Transverse colon (tissue), 4 donors: Measurements from ENCODE around the gene PCP4. TPM values are rescaled to one million over a fixed set of nuclear protein-coding genes. Genes with fewer than 3 reads are reported as not detected.

Source experiments
- DNase-seq: peaks from one replicate; pipeline ENCODE4 v3.0.0-alpha.2; 2019
- H3K27ac ChIP-seq, 4 donors: fragments of 200-600 bp; sonication (generic); 2 replicates each; pipeline ENCODE4 v1.5.1; 2016 to 2018; ENCODE audit warnings: inconsistent platforms in 4 of 4
- H3K27me3 ChIP-seq: fragments of 200-600 bp; sonication (generic); 2 replicates; pipeline ENCODE4 v1.5.1; 2017; ENCODE audit warnings: inconsistent platforms
- H3K36me3 ChIP-seq, 4 donors: fragments of 200-600 bp; sonication (generic); 2 replicates each; pipeline ENCODE4 v1.5.1; 2017 to 2019; ENCODE audit warnings: inconsistent platforms in 4 of 4
- H3K4me1 ChIP-seq, 4 donors: fragments of 200-600 bp; sonication (generic); 2 replicates each; pipeline ENCODE4 v1.5.1; 2017 to 2020; ENCODE audit warnings: inconsistent platforms in 4 of 4
- H3K4me3 ChIP-seq, 4 donors: fragments of 200-600 bp; sonication (generic); 1 replicate in 1 of 4; 2 replicates in 3 of 4; pipeline versions ENCODE4 v1.5.1 to v1.6.1; 2017 to 2019; ENCODE audit warnings: inconsistent platforms in 4 of 4
- H3K9me3 ChIP-seq, 2 donors: fragments of 200-600 bp; sonication (generic); 2 replicates each; pipeline ENCODE4 v1.5.1; 2017 to 2019; ENCODE audit warnings: inconsistent platforms in 2 of 2
- EP300 ChIP-seq: sonication (generic); formaldehyde crosslinking; IDR thresholded peaks from one replicate; pipeline ENCODE4 v1.6.1; 2017; ENCODE audit warnings: antibody characterized with exemption, low read depth
- POLR2A ChIP-seq: fragments of 450-650 bp; IDR thresholded peaks from one replicate; pipeline ENCODE4 v1.6.1; 2016; ENCODE audit warnings: antibody characterized with exemption, mild to moderate bottlenecking, moderate library complexity
- POLR2AphosphoS5 ChIP-seq, 3 donors: sonication (generic); formaldehyde crosslinking; IDR thresholded peaks; one replicate each; pipeline ENCODE4 v1.6.1; 2016; ENCODE audit warnings: antibody characterized with exemption in 3 of 3
- WGBS, 2 donors: methylation state at CpG; one replicate each; pipeline ENCODE4 v1.1.5; 2018; ENCODE audit warnings: low coverage in 1 of 2; 5-methylcytosine and 5-hydroxymethylcytosine counted together
- in situ Hi-C, 4 donors: fragments of 200-750 bp; cut with MboI; loops; one replicate each; pipeline versions ENCODE4 v1.15.0 to v1.15.1; 2017; ENCODE audit warnings: low sequenced_read_pairs in 3 of 4, low pct_ligation_motif_present in 1 of 4, low pct_unique_long_range_greater_than_20kb in 1 of 4
- intact Hi-C: fragments of 100-400 bp; cut with DNase I; formaldehyde crosslinking; loops from one replicate; pipeline ENCODE4 v1.15.1; 2023; ENCODE audit warnings: low total_unique reads
- total RNA-seq, 4 donors: library from RNA; depleted of rRNA; stranded (reverse); fragments of >200 nt; gene quantifications; one replicate each; pipeline ENCODE4 v1.1.0, GENCODE V29; 2016
- TF ChIP-seq, protein P1 (sequence below), 5 experiments: fragments of 200-600 bp in 3 of 5; fragments of 450-650 bp in 2 of 5; sonication (generic) in 3 of 5; IDR thresholded peaks; 1 replicate in 2 of 5; 2 replicates in 3 of 5; pipeline ENCODE4 v1.5.1; 2016 to 2017; ENCODE audit warnings: antibody characterized with exemption in 5 of 5, inconsistent platforms in 3 of 5, mild to moderate bottlenecking in 2 of 5, moderate library complexity in 1 of 5

The PCP4 gene
- total RNA-seq, 4 donors from 2014 or later = 8.9 to 17.3 (median 13.1) TPM; not detected in 1

DNA sequence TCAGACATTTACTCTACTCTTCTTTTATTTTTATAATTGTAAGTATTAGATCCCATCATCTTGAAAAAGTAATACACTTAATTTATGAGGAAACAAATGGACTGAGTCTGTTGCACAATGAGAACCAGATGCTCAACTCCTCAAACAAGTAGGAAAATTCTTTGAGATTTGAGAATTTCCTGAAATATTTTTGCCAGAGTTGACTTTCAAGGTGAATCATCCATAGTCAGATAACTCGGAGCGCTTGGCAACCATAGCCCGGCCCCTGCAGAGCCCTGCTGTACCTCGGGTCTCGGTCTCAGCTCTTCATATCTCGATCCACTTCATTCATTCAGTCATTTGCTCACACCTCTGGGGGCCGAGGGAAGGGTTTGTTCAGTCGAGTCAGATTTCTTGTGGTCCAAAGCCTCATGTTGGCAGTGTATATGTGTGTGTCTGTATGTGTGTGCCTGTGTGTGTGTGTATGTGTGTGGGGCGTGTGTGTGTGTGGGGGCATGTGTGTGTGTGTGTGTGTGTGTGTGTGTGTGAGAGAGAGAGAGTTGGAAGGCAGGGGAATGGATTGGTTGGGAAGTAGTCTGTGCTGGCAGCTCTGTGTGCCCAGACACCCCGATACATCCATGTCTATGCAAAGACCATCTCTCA lies 18.1 kb upstream of the PCP4 start:
- Histone ChIP-seq H3K9me3 (no peaks in the 10 kb centered on the region), H3K36me3 (no peaks in the 10 kb centered on the region), H3K27ac (no peak overlapping the region), H3K27me3 (no peaks in the 10 kb centered on the region), H3K4me1 (no peaks in the 10 kb centered on the region), H3K4me3 (no peak overlapping the region)
- no peak for DNase-seq
- WGBS, 2 donors = 60 to 67% methylated on average over 1 to 10 of the region's 10 CpGs
- in situ Hi-C loops = no loop called here
- TF ChIP-seq EP300 = no peak
- TF ChIP-seq, protein P1, sequence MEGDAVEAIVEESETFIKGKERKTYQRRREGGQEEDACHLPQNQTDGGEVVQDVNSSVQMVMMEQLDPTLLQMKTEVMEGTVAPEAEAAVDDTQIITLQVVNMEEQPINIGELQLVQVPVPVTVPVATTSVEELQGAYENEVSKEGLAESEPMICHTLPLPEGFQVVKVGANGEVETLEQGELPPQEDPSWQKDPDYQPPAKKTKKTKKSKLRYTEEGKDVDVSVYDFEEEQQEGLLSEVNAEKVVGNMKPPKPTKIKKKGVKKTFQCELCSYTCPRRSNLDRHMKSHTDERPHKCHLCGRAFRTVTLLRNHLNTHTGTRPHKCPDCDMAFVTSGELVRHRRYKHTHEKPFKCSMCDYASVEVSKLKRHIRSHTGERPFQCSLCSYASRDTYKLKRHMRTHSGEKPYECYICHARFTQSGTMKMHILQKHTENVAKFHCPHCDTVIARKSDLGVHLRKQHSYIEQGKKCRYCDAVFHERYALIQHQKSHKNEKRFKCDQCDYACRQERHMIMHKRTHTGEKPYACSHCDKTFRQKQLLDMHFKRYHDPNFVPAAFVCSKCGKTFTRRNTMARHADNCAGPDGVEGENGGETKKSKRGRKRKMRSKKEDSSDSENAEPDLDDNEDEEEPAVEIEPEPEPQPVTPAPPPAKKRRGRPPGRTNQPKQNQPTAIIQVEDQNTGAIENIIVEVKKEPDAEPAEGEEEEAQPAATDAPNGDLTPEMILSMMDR (IDR thresholded peaks at IDR 0.05) = no peak
- TF ChIP-seq POLR2AphosphoS5 (IDR thresholded peaks at IDR 0.05) = no peak
- no peak for TF ChIP-seq POLR2A
- intact Hi-C loops = no loop called here

DNA sequence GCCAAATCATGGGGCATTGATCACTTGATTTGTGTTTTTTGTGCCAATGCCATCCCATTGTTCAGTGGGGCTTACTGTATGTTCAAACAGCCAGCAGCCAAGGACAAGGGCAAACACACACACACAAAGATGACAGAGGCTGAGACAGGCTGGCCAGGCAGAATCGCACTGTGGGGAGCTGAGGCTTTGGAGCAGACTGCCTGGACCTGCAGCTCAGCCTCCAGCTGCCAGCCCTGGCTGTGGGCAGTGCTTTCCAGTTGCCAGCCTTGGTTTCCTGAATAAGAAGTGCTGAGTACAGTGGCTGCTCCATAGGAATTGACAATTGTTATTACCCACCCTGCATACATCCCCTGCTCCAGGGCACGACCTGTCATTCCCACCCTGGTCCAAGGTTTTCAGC lies 16.9 kb upstream of the PCP4 start:
- Histone ChIP-seq H3K36me3 (no peaks in the 10 kb centered on the region), H3K4me3 (no peak overlapping the region), H3K27ac (no peak overlapping the region), H3K9me3 (no peaks in the 10 kb centered on the region), H3K4me1 (no peaks in the 10 kb centered on the region), H3K27me3 (no peaks in the 10 kb centered on the region)
- no peak for TF ChIP-seq POLR2AphosphoS5 (IDR thresholded peaks at IDR 0.05)
- TF ChIP-seq, protein P1 (IDR thresholded peaks at IDR 0.05) = no peak
- intact Hi-C loops (no loop called here), in situ Hi-C loops (no loop called here)
- DNase-seq = no peak
- WGBS, 2 donors = 47% methylated on average over 2 of the region's 2 CpGs; no CpG with 5 or more reads in 1 of the 2 donors

DNA sequence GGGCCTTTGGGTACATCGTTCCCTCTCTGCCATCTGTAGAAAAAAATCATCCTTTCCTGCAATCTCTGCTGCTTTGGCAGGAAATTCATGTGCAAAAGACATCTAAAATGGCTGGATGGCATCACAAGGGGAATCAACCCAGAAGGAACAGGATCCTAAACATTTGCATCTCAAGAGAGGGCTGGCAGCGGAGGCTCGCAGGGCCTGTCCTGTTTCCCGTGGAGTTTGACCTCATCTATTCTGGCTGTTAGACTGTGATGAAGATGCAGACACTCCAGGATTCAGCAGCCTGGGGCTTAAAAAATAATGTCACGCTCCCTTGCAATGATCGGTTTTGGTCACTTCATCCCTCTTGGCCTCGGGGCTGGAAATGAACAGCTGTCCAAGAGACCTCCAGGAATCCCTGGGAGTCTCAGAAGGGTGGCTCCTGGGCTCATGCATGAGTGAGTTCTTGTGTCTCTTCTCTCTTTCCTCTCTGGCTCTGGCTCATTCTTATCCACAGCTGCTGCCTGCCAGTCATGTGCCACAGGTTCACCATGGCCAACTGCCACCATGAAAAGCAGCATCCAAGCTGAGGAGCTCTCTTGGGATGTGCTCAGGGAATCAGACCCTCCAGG lies 16.1 kb upstream of the PCP4 start:
- intact Hi-C loops = no loop called here
- Histone ChIP-seq H3K27me3 (no peaks in the 10 kb centered on the region), H3K36me3 (no peaks in the 10 kb centered on the region)

DNA sequence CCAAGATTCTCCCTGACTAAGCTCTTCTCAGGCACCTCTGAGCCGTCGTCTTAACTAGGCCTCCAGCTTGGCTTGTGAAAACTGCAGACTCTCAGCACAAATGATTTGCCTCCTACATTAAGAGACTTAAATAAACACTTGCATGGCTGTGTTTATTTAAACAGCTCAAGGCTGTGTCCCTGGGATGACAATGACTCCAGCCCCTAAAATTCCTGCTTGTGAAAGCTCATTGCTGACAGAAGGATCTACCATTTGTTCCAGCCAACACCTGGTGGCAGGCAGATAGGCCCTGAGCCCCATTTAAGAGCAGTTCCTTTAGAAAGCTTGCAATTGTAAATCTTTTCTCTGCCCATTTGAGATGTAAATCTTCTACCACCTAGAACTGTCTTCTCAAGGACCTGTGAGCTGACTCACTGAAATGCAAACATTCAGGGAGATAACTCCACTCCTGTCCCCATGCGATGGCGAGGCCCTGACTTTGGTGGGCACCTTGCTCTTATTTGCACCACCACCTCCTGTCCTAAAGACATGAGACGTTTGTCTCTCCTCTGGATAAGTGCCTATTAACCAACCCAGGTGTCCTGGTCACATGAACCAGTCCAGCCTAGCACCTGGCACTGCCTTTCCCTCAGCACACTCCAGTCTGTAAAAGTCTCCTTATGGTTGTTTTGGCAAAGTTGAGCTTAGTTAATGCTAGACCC lies 15.1 kb upstream of the PCP4 start:
- DNase-seq = no peak
- Histone ChIP-seq H3K4me1 (no peaks in the 10 kb centered on the region), H3K27ac (no peak overlapping the region), H3K4me3 (no peak overlapping the region), H3K36me3 (no peaks in the 10 kb centered on the region), H3K27me3 (no peaks in the 10 kb centered on the region), H3K9me3 (no peaks in the 10 kb centered on the region)
- TF ChIP-seq, protein P1 (IDR thresholded peaks at IDR 0.05) = no peak
- in situ Hi-C loops = no loop called here
- 55 to 68% methylated on average over 2 to 5 of the region's 5 CpGs for WGBS, 2 donors
- intact Hi-C loops = no loop called here

More for the DNA sequence above, 16.1 kb upstream of the PCP4 start:
- no peak for DNase-seq
- H3K4me3 ChIP-seq = no peak overlapping the region
- no peaks in the 10 kb centered on the region for H3K9me3 ChIP-seq
- TF ChIP-seq POLR2A (no peak), EP300 (no peak), POLR2AphosphoS5 (IDR thresholded peaks at IDR 0.05) (no peak)
- TF ChIP-seq, protein P1 (IDR thresholded peaks at IDR 0.05) = no peak
- H3K4me1 ChIP-seq = no peaks in the 10 kb centered on the region
- H3K27ac ChIP-seq = no peak overlapping the region
- 86% methylated on average over 7 of the region's 7 CpGs; no CpG with 5 or more reads in 1 of the 2 donors for WGBS, 2 donors
- in situ Hi-C loops = no loop called here
